SJCRH30 (cell line): ENCODE data around the gene RASAL3. TPM values are rescaled to one million over a fixed set of nuclear protein-coding genes. Genes with fewer than 3 reads are reported as not detected.

Experiments used
- DNase-seq, 2 experiments: peaks; one replicate each; pipeline ENCODE4 v3.0.0-alpha.2; 2015 to 2020
- H3K27ac ChIP-seq: fragments of 250-450 bp; sonication (Bioruptor Pico); 2 replicates; pipeline ENCODE4 v1.5.1; 2020; ENCODE audit warnings: mild to moderate bottlenecking, moderate library complexity
- H3K27me3 ChIP-seq: fragments of 250-450 bp; sonication (Bioruptor Pico); 2 replicates; pipeline ENCODE4 v1.5.1; 2020; ENCODE audit warnings: mild to moderate bottlenecking, moderate library complexity
- H3K36me3 ChIP-seq: fragments of 250-450 bp; sonication (Bioruptor Pico); 2 replicates; pipeline ENCODE4 v1.5.1; 2020; ENCODE audit warnings: mild to moderate bottlenecking, moderate library complexity
- H3K4me1 ChIP-seq: fragments of 250-450 bp; sonication (Bioruptor Pico); 2 replicates; pipeline ENCODE4 v1.5.1; 2020; ENCODE audit warnings: mild to moderate bottlenecking, moderate library complexity
- H3K4me3 ChIP-seq: fragments of 250-450 bp; sonication (Bioruptor Pico); 2 replicates; pipeline ENCODE4 v1.5.1; 2020; ENCODE audit warnings: mild to moderate bottlenecking, moderate library complexity
- H3K9me3 ChIP-seq: fragments of 250-450 bp; sonication (Bioruptor Pico); replicated peaks from 2 replicates; pipeline ENCODE4 v1.5.1; 2020; ENCODE audit warnings: mild to moderate bottlenecking, moderate library complexity
- total RNA-seq: library from RNA; depleted of rRNA; stranded (reverse); fragments of >200 nt; shearing (Covaris generic); gene quantifications from 2 replicates; pipeline ENCODE4 v1.2.3, GENCODE V29; 2014

RASAL3 gene
- total RNA-seq, 1 experiment from 2014 or later, result 0.12 TPM

DNA sequence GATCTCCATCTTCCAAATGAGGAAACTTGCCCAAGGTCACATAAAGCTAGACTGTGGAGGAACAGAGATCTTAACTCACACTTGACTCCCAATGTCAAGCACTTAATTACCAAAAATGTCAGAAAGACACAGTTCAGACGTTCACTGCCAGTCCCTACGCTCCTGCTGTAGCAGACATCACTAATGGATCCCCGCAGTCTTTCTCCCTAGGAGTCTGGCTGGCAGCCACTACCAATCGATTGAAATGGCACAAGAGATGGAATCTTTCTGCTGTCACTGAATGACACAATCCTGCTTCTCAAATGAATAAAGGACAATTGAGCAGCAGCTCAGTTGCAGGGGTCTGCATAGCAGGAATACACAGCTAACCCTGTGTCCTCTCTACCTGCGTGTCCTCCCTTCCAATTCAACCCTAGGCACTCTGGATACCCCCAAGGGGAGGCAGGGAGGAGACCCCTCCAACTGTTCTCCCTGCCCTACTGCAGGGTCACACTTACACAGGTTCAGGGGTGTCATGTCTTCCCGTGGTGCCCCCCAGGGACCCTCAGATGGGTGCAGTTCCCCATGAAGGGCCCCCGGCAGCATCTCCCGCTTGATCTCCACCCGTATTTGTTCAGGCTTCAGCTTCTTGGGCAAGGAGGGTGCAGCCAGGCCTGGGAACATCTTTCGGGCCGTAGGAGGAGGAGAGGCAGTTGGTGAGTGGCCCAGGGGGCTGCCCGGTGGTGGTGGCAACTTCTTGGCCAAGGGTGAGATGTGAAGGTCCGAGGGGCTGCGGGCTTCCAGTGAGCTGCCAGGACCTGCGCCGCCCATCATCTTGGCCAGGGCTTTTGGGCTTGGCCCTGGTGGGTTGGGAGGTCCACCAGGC lies 37.6 kb downstream of the RASAL3 start:
- H3K4me1 ChIP-seq, result peaks cover 6% of the 10 kb centered on the region; the same call in 1 of the 2 replicates
- H3K36me3 ChIP-seq, result peaks cover 49% of the 10 kb centered on the region
- H3K9me3 ChIP-seq, result no peaks in the 10 kb centered on the region
- H3K27me3 ChIP-seq, result no peaks in the 10 kb centered on the region
- H3K4me3 ChIP-seq, result no peak overlapping the region
- peak; percentile 51 to 53 for DNase-seq
- H3K27ac ChIP-seq, result no peak overlapping the region

DNA sequence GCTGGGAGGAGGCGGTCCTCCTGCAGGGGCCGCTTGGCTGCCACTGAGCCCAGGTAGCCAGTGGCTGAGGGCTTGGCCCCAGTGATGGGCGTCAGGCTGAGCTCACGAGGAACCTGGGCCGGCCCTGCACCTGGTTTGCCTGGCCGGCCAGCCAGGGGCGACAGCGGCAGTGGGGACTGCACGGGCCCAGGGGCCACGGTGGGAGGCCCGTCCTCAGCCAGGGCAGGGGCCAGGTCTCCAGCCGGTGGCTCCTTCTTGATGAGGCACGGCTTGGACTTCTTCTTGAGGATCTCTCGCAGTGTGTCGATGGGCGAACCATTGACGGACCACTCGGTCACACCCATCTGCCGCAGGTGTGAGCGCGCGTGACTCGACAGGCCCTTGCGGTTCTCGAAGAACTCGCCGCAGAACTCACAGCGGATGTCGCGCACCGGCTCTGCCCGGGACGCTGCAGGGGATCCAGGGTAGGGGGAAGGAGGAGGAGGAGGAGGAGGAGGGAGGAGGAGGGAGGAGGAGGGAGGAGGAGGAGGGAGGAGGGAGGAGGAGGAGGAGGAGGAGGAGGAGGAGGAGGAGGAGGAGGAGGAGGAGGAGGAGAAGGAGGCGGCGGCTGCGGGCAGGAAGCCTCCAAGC lies 38.9 kb downstream of the RASAL3 start:
- Histone ChIP-seq H3K36me3 (peaks cover 49% of the 10 kb centered on the region), H3K27me3 (no peaks in the 10 kb centered on the region), H3K4me3 (no peak overlapping the region), H3K9me3 (no peaks in the 10 kb centered on the region), H3K4me1 (peaks cover 11% of the 10 kb centered on the region), H3K27ac (no peak overlapping the region)
- no peak for DNase-seq

DNA sequence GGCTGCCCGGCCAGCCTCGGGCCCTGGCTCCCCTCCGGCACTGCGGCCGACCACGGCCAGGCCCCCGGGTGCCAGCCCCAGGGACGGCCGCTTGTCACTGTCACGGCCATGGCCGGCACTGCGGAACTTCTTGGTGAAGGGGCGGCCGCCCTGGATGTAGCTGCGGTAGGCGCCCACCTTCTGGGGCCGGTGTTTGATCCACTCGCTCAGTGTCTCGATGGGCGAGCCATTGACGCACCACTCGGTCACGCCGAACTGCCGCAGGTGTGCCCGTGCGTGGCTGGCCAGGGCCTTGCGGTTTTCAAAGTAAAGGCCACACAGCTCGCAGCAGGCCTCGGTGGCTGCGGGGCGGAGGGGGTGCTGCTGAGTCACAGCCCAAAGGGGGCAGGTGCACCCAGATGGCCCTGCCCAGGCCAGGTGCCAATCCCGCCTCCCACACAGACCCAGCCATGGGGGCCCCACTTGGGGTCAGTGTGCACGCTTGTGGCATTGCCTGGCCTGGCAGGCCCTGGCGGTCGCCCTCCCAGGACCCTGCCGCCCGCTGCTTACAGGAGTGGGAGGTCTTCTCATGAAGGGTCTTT lies 39.6 kb downstream of the RASAL3 start:
- Histone ChIP-seq H3K36me3 (peaks cover 48% of the 10 kb centered on the region), H3K27me3 (no peaks in the 10 kb centered on the region), H3K9me3 (no peaks in the 10 kb centered on the region), H3K4me1 (peaks cover 11% of the 10 kb centered on the region), H3K27ac (no peak overlapping the region), H3K4me3 (no peak overlapping the region)
- no peak for DNase-seq

- no peaks in the 10 kb centered on the region for H3K9me3 ChIP-seq
- no peak overlapping the region for H3K4me3 ChIP-seq
- peaks cover 11% of the 10 kb centered on the region for H3K4me1 ChIP-seq
- H3K27ac ChIP-seq, result no peak overlapping the region
- H3K36me3 ChIP-seq, result peaks cover 44% of the 10 kb centered on the region
- H3K27me3 ChIP-seq, result no peaks in the 10 kb centered on the region
- DNase-seq, result no peak
Measured at GRCh38 chr19:15424121-15424520, 40.2 kb downstream of the RASAL3 start.

DNA sequence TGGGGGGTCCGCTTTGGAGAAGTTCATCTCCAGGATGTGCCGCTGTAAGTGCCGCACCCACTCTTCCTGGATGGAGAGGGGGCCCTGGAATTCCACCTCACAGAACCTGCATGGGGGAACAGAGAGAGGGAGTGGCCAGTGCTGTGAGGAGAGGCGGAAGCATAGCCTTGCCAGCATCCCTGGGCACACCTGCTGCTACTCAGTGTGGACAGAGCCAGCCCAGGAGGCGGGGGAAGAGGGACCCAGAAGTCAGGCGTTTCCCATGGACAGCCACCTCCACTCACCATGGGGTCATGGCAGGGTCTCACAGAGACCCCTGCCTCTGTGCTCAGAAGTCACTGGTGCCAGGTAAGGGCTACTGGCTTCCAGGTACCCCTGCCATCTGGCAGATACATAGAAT lies 41.2 kb downstream of the RASAL3 start:
- Histone ChIP-seq H3K27me3 (no peaks in the 10 kb centered on the region), H3K9me3 (no peaks in the 10 kb centered on the region), H3K4me1 (peaks cover 11% of the 10 kb centered on the region), H3K36me3 (peaks cover 44% of the 10 kb centered on the region), H3K4me3 (no peak overlapping the region), H3K27ac (no peak overlapping the region)
- no peak for DNase-seq

DNA sequence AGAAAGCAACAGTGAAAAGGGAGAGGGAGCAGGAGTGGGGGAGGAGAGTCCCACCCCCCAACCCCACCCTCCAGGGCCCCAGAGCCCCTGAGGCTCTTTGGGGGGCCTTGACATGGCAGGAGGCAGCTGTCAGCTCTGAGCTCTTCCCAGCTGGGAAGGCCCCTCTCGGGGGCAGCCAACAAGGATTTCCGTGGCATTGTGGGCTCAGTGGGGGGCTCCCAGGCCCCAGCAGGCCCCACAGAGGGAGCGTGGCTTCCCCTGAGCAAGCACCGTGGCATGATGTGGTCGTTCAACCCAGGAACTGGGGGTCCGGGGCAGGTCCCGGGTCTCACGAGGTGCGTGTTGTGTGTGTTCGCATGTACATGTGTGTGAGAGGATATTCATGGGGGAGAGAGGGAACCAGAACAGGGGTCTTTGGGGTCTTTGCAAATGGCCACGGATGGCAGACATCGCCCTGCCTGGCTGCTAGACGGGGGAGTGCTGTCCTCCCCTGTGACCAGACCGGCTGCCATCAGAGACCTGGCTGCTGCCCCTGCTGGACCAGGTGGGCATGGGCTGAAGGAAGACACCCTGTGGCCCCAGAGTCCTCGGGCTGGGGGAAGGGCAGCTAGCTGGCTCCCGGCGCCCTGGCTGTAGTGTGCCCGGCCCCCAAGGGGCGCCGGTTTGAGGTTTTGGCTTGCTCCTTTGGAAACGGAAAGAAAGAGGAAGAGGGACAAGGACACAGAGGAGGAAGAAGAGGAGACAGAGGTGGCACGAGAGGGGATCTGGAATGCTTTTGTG lies 41.9 kb downstream of the RASAL3 start:
- H3K36me3 ChIP-seq, result peaks cover 41% of the 10 kb centered on the region
- peaks cover 12% of the 10 kb centered on the region for H3K4me1 ChIP-seq
- no peak overlapping the region for H3K4me3 ChIP-seq
- H3K27ac ChIP-seq, result peak overlapping the region; percentile 50
- no peaks in the 10 kb centered on the region for H3K27me3 ChIP-seq
- DNase-seq, result peak; percentile 61 to 70
- no peaks in the 10 kb centered on the region for H3K9me3 ChIP-seq

GRCh38 chr19:15421721-15422260 lies 42.6 kb downstream of the RASAL3 start:
- H3K9me3 ChIP-seq, result no peaks in the 10 kb centered on the region
- DNase-seq, result peak; percentile 81 to 82
- H3K27me3 ChIP-seq, result no peaks in the 10 kb centered on the region
- no peak overlapping the region for H3K4me3 ChIP-seq
- H3K27ac ChIP-seq, result peak overlapping the region; percentile 50
- H3K4me1 ChIP-seq, result peaks cover 19% of the 10 kb centered on the region
- peaks cover 39% of the 10 kb centered on the region for H3K36me3 ChIP-seq

GRCh38 chr19:15421136-15421695 lies 43.1 kb downstream of the RASAL3 start:
- Histone ChIP-seq H3K9me3 (no peaks in the 10 kb centered on the region), H3K4me3 (no peak overlapping the region), H3K27me3 (no peaks in the 10 kb centered on the region), H3K36me3 (peaks cover 39% of the 10 kb centered on the region), H3K27ac (no peak overlapping the region; the same call in 1 of the 2 replicates), H3K4me1 (peaks cover 20% of the 10 kb centered on the region)
- DNase-seq, result no peak

DNA sequence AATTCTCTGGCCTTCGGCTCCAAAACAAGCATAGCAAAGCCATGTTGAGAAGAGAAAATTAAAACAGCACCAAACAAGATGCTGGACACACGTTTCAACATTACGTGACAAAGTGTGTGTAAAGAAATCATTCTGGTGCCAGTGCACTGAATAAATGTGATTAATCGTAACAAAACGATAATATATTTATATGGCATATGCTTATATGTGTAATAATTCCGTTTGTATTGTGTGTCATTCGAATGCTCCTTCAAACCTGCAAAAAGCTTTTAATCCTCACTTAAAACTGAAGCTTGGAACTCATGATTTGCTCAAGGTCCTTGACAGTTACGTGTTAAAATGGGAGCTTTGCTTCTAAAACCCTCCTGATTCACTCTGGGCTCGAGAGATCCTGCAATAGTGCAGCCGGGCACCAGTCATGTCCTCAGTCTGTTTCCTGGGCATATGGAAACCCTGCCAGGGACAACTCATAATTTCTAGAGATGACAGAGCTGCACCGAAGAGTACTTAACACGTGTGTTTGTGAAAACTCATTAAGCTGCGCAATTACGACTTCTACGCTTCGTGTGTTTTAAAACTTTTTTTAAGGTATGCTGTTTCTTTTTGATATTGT lies 44.8 kb downstream of the RASAL3 start:
- no peak for DNase-seq
- Histone ChIP-seq H3K4me3 (peak overlapping the region; percentile 16), H3K9me3 (no peaks in the 10 kb centered on the region), H3K27me3 (no peaks in the 10 kb centered on the region), H3K4me1 (peaks cover 20% of the 10 kb centered on the region), H3K27ac (no peak overlapping the region), H3K36me3 (peaks cover 31% of the 10 kb centered on the region)

GRCh38 chr19:15418579-15419412 lies 45.5 kb downstream of the RASAL3 start, which contains the start of gene AKAP8L:
AKAP8L (minus strand) TSS chr19:15418988; CDS start chr19:15418923, 65 bp downstream.
- peak; percentile 100 for DNase-seq
- Histone ChIP-seq H3K4me1 (peaks cover 20% of the 10 kb centered on the region), H3K27me3 (no peaks in the 10 kb centered on the region), H3K36me3 (peaks cover 25% of the 10 kb centered on the region), H3K4me3 (peak within 1 kb of the TSS; percentile 87), H3K9me3 (no peaks in the 10 kb centered on the region), H3K27ac (peak within 1 kb of the TSS; percentile 87)

DNA sequence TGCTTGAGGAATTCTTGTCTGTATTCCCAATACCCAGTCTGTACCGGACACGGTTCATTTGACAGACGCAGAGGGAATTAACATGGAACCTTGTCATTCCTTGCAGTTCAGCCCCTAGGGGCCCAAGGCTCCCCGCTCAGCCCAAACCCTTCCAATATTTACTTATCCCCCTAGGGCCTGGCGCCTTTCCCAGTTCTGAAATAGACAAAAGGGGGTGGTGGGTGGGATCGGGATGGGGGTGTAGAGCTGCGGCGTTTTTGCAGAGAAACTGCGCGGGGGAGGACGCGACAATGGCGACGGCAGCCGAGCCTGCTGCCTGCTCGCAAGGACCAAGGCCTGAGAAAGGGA lies 46.1 kb downstream of the RASAL3 start:
- Histone ChIP-seq H3K27ac (peak overlapping the region; percentile 87), H3K27me3 (no peaks in the 10 kb centered on the region), H3K9me3 (no peaks in the 10 kb centered on the region), H3K4me1 (peaks cover 20% of the 10 kb centered on the region), H3K36me3 (peaks cover 22% of the 10 kb centered on the region), H3K4me3 (peak overlapping the region; percentile 87)
- DNase-seq, result peak; percentile 81 to 83

- H3K4me3 ChIP-seq, result peak overlapping the region; percentile 87
- peak in 1 of 2 experiments; percentile 42 for DNase-seq
- no peaks in the 10 kb centered on the region for H3K9me3 ChIP-seq
- no peaks in the 10 kb centered on the region for H3K27me3 ChIP-seq
- peak overlapping the region; percentile 87 for H3K27ac ChIP-seq
- H3K4me1 ChIP-seq, result peaks cover 20% of the 10 kb centered on the region
- H3K36me3 ChIP-seq, result peaks cover 19% of the 10 kb centered on the region
Measured at GRCh38 chr19:15417699-15418098, 46.6 kb downstream of the RASAL3 start.

- Histone ChIP-seq H3K9me3 (no peaks in the 10 kb centered on the region), H3K36me3 (peaks cover 50% of the 10 kb centered on the region), H3K4me3 (no peak overlapping the region), H3K4me1 (peaks cover 9% of the 10 kb centered on the region), H3K27ac (no peak overlapping the region), H3K27me3 (no peaks in the 10 kb centered on the region)
- no peak for DNase-seq
Measured at GRCh38 chr19:15412832-15413231, 51.5 kb downstream of the RASAL3 start.
